ENCODE data around the gene VWA5A.
A peak's percentile ranks its signal among the peaks of the same experiment; 100 is the strongest.
"Not testable (repeated sequence)": the region's sequence is repeated elsewhere in the genome, so short reads cannot be mapped to it uniquely, and the experiment has no call there.

The VWA5A gene

DNA sequence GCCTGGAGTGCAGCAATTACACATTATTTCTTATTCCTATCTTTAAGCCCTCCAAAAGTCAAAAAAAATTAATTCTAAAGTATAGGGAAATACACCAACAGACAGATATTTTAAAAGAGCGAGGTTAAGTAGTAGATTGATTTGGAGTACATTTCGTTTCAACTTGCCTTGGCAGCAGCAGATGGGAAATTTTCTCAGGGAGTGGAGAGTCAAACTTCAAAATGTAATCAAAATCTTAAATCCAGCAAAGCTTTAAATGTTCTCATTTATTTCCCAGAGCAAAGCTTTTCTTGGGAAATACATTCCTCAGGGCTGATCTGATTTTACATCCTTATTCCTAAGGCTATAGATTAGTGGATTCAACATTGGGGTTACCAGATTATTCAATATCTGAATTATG is 21.9 kb upstream of the VWA5A start:
- DNase-seq, result no peak

DNA sequence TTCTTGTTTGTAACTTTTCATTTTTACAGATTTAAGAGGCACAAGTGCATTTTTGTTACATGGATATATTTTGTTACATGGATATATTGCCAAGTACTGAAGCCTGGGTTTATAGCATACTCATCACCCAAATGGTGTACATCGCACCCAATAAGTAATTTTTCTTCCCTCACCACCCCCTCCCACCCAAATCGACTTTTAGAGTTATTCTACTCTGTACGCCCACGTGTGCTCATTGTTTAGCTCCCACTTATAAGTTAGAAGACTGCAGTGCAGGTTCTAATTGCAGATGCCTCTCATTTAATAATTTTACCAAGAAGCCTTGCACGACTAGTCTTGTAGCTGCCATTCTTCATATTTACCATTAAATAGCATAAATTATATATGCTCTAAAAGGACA is 20.5 kb upstream of the VWA5A start:
- DNase-seq, result no peak

DNA sequence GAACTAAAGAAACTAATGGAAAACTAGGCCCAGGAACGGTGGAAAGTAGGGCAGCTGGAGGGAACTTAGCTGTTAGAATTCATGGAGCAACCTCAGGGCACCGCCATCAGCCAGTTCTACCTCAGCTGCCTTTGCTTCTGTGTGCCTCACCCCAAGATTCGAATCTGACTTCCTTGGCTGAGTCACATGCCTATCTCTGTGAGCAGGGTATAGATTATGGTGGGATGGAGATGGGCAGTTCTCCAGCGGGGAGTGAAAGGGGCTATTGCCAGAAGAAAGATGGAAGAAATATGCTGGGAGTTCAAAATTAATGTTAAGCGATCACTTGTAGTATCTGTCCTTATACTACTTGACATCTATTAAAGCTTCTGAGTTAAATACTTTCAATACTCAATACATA is 18.9 kb upstream of the VWA5A start:
- DNase-seq, result no peak

DNA sequence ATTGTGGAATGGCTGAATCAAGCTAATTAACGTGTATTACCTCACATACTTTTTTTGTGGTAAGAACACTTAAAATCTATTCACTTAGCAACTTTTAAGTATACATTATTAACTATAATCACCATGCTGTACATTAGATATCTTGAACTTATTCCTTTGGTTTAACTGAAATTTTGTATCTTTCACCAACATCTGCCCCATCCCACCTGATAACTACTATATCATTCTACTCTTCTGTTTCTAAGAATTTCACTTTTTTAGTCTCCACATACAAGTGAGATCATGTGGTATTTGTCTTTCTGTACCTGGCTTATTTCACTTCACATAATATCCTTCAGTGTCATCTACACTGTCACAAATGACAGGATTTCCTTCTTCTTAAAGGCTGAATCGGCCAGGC is 17.1 kb upstream of the VWA5A start:
- no peak for DNase-seq

DNA sequence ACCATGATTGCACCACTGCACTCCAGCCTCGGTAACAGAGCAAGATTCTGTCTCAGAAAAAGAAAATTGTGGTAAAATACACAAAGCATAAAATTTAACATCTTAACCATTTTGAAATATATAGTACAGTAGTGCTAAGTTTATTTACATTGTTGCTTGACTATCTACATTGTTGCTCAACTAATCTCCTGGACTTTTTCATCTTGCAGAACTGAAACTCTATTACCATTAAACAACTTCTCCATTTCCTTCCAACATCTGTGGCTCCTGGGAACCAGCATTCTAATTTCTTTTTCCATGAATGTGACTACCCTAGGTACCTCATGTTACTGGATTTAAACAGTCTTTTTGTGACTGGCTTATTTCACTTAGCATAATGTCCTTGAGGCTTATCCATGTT is 13.5 kb upstream of the VWA5A start:
- DNase-seq, result no peak

DNA sequence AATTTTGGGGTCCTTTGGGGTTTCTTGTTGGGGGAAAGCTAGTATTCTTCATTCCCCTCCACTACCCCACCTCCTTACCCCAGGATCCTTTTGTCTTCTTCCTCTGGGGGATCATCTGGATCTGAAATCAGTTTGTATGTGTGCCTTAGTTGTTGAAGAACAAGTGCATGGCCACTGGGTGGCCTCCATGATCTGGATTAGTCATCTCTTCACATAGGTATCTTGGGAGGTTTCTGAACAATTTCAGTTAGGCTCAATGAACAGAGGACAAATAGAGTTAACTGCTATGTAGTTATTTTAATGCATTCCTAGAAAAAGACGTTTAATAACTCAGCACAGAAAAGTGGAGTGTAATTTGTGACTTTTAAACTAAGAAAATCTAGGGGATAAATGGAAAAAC is 7.1 kb upstream of the VWA5A start:
- no peak for DNase-seq

DNA sequence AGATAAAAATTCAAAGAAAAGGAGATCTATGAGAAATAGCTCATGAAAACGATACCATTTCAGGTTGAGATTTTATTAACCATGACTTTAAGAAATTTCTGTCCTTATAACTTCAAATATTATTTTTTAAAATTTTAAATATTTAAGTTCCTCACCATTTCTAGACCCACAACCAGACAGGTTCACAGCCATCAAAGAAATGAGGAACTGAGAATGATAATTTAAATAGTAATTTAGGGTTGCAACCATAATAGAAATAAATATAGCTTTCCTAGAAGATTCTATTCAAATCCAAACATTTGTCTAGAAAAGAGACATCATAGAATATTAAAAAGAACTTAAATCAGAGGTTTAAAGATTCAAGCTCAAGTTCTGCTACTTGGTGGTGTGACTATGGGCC is 5.9 kb upstream of the VWA5A start:
- no peak for DNase-seq

DNA sequence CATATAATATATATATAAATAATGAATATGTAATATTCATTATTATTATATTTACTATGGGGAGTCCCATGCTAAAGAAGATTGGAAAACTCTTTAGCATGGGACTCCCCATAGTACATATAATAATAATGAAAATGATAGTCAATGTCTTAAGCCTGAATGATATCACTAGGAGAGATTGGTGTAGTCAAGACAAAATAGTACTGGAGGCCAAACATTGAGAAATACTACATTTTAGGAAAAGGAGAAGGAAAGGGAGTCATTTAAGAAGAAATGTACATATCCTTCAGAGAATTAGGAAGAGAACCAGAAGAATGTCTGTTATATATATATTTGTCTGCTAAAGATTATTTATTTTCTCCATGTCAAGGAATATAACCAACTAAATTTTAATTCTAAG is 5.0 kb upstream of the VWA5A start:
- DNase-seq, result no peak

DNA sequence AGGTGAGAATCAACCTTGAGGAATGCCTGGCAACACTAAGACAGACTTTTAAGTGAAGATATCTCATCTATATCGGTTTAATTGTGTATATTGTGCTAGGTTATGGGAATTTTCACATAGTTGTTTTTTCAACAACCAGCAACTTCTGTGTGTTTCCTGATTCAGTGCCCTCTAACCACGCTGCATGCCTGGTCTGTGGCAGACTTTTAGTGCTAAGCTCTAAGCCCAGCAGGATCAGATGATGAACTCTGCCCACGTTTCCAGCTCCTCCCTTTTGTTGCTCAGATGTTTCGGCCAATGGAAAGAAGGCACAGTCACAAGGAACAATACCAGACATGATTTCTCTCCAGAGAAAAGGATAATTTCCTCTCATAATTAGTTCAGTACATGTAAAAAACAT is 1.4 kb upstream of the VWA5A start:
- DNase-seq, result no peak

DNA sequence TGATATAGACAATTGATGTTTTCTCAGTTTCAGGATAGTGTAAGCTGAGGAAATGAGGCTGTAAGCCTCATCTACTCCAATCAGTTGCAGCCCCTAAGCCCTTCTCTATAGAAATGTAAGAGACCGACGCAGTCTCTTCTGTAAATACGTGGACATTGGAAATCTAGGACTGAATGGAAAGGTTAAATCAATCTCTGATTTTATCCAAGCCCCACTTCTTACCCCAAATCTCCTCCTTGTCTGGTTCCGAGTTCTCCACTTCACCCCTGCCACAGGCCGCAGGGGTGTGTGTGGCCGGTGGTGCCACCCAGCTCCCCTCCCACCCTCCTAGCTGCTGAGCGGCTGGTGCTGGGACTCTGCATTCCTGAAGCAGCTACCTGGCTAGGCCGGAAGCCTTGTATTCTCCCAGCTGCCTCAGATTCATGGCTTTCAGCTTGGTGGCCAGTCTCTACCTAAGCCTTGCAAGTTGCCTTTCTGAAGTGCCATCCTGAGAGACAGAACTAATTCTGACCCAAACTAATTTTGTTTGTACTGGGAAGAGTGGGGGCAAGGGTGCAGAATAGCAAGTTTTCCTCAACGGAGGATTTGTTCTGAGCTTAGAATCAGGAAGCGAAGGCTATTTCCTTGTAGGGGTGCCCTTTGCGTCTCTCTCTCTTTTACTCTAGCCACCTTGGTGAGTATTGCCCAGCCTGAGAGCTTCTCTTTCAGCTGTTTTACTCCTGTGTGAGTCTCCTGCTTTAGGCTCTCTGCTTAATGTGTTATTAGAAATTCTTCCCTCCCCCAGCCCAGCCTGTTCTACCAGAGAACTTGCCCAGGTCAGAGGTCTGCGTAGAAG is 749 bp downstream of the VWA5A start:
- DNase-seq, result no peak

DNA sequence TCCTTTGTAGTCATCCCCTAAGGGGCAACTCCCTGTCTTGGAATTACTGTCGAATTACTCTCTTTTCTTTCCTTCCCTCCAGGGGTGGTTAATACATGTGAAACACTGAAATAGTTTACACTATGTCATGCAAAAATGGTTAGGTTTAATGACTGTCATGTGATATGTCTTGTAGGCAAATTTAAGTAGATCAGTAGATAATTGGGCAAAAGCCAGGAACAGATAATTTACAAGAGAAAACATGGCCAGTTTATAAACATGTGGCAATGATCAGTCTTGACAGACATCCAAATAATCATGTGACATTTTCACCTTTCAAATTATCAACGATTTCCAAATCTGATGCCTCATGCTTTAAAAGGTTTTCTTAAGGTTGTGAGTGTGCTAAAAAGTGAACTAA is 3.9 kb downstream of the VWA5A start:
- no peak for DNase-seq

DNA sequence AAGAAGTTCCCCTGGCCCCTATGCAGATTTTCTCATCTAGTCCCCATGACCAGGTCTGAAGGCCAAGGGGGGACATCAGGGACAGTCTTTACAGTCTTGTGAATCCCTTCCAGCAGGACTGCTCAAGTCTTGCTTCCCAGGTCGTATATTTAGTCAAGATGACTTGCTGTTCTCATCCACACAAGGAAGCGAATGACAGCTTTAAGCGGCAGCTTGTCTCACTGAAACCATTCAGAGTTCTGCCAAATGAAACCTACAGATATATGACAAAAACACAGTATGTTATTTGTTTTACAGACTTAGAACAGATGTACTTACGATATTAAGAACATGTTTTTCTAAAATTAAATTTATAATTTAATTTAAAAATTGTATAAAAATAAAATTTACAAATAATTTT is 5.6 kb downstream of the VWA5A start:
- DNase-seq, result no peak

DNA sequence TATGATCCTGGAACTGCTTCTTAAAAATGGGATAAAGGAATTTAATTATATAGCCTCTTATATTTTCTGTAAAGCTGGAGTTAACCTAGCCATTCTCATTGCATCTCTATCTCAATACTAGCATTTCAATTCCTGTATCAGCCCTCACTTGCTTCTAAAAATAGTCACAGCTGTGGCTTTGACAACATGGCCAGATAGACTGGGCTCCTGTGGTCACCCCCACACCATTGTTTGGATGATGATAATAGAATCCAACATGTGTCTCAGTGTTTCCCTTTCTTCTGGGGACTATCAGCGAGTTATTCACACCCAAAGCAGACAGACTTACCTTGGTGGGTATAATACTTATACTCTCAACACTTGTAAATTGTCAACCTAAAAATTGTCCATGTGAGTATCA is 6.9 kb downstream of the VWA5A start:
- DNase-seq, result no peak

DNA sequence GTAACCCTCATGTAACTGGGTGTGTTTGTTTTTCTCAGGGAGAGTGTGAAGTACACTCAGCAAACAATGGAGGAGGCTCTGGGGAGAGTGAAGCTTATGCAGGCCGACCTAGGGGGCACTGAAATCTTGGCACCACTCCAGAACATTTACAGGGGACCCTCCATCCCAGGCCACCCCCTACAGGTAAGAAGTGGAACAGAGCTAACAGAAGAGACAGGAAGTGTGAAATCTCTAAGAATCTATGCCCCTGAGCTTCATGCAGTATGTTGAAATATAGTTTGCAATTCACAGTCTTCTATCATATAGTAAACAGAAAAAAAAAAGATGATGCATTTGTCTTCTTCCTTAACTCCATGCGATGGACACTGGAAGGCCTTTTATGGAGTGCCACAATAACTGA is 8.4 kb downstream of the VWA5A start:
- peak; percentile 43 for DNase-seq

DNA sequence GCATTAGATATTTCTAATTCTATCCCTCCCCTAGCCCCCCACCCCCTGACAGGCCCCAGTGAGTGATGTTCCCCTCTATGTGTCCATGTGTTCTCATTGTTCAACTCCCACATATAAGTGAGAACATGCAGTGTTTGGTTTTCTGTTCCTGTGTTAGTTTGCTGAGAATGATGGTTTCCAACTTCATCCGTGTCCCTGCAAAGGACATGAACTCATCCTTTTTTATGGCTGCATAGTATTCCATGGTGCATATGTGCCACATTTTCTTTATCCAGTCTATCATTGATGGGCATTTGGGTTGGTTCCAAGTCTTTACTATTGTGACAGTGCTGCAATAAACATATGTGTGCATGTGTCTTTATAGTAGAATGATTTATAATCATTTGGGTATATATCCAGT is 11.9 kb downstream of the VWA5A start:
- DNase-seq, result not testable (repeated sequence)

DNA sequence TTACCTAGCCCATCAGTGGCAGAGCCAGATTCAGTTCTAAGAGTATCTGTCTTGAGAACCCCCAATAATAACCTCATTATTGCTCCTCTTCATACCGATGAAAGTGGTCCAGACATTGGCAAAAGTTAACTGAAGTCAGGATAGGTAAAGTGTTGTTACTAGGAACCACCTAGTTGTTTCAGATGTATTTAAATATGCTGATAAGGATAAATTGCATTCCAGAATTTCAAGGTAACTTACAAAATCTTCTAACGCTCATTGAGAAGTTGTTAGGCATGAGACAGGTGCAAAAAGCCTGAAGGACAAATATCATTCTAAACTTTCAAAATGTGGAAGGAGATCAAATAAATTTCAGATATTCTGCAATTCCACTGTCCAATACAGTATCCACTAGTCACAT is 27.8 kb downstream of the VWA5A start:
- DNase-seq, result no peak

DNA sequence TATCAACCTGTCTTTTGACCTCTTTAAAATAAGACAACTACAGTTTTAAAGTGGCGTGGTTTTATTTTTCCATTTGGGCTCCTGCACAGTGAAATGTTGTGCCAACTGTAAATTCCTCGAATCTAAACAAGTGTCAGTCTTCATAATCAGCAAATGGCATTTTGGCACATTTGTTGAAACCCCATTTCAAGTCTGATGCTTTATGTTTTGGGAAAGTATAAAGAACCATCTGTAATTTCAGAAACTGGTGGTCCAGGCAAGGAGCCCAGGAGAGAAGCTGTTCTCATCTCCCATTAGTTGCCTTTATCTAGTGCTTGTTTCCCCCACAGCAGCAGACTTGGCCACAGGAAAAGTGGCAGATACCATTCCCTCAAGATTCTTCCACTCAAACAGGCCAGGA is 32.7 kb downstream of the VWA5A start:
- DNase-seq, result no peak

DNA sequence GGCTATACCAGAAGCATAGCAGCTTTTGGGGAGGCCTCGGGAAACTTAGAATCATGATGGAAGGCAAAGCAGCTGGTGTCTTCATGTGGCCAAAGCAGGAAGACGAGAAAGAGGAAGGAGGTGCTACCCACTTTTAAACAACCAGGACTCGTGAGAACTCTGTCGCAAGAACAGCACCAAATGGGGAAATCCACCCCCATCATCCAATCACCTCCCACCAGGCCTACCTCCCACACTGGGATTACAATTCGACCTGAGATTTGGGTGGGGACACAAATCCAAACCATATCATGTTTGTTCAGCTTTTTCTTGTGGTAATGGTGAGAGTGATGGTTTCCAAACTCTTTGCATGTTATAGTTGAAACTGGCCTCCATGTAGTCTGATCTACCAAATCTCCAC is 35.4 kb downstream of the VWA5A start:
- no peak for DNase-seq

DNA sequence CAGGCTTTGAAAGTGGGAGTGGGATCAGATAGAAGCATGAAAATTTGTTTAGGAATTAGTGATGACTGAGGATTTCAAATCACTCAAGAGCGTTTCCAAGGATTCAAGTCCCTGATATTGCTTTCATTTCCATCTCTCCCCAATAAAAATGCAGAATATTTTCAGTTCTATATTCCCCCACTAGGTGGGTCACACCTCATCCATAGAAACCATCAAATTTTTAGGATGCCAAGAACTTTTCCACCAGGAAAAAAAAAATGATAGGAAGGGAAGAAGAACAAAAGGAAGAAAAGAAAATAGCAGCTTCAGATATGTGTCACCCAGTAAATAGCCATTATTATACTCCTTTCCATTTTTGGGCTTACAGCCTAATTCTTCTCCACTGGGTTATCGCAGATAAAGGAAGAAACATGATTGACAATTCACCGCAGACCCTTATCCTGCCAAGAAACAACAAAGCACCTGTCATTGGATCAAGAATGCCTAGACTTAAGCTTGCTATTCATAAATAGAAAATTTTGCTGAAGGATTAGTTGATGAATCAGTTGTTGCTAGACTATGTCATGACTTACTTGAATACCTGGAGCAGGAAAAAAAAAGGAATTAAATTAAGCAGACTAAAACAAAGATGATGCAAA is 37.6 kb downstream of the VWA5A start:
- DNase-seq, result no peak

DNA sequence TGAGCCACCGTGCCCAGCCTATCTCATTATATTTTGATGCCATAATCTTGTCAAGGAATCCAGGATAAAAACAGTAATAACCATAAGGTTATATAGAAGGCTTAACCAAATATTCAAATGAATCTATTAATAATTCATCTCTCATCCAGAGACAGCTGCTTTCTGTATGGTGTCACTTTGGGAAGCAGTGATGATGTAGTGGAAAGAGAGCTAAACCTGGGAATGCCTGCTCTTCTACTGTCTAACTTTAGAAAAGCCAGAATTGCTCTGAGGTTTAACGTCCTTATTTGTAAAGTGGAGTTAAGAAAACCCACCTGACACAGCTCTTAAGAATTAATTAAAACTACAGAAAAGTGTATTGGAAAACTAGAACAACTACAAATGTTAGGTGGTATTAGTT is 38.6 kb downstream of the VWA5A start:
- DNase-seq, result no peak

DNA sequence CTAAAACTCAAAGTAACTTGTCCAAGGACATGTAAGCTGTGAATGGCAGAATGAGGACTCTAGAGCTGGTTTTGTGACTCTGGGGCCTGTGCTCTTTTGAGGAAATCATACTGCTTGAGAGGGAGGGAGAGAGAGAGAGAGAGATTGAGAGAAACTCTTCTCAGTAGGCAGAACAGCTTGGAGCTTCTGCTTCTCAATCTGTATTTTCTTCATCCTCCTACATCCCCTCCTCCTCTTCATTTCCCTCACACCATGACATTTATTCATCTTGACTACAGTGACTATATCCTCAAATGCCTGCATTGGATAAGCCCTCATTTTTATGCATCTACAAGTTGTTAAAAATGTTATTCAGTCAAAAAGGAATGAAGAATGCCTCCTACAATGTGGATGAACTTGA is 44.2 kb downstream of the VWA5A start:
- DNase-seq, result no peak

DNA sequence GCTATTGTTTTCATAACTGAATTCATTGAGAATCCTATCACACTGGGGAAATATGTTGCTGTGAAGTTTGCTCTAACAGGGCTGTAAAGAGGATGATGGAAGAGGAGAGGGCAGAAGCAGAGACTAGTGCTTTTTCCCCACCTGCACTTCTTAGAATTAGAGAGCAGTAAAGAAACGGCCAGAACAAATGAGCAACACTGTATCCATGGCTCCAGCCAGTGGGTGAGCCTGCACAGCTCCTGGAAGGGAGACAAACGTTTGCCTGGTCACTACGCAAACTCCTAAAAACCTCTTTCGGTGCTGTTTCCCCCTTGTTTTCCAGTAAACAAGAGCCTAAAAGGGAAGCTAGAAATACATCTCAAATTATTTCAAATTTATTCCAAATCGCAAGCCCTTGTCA is 45.7 kb downstream of the VWA5A start:
- DNase-seq, result no peak

DNA sequence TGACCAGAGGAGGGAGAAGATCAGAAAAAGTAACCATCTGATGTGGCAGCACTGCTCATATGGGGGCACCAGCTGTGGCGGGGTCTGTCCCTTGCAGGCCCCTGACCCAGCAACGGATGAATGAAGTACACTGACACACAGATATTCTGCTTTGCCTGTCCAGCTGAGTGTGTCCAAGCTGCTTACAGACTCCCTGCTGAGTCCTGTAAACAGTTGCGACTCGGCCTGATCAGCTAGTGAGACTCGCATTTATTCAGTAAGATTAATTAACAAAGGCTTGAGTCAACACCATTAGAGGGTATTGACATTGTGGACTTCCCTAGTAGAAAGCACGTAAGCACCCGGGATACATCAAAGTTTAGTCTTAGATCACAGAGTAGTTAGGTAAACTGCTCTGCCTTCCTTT is 52.6 kb downstream of the VWA5A start:
- DNase-seq, result no peak

DNA sequence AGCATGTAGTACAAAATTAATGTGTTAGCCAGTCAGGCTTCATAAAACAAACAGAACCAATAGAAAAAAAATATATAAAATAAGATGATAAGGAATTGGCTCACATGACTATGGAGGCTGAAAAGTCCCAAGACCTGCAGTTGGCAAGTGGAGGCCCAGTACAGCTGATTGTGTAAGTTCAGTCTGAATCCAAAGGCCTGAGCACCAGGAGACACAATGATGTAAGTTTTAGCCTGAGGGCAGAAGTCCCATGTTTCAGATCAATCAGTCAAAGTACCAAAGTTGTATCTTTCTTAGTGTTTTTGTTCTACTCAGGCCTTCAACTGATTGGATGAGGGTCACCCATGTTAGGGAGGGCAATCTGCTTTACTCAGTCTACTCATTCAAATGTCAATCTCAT is 53.5 kb downstream of the VWA5A start:
- DNase-seq, result no peak

DNA sequence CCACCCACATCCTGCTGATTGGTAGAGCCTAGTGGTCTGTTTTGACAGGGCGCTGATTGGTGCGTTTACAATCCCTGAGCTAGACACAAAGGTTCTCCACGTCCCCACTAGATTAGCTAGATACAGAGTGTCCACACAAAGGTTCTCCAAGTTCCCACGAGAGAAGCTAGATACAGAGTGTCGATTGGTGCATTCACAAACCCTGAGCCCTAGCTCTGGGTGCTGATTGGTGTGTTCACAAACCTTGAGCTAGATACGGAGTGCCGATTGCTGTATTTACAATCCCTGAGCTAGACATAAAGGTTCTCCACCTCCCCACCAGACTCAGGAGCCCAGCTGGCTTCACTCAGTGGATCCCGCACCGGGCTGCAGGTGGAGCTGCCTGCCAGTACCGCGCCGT is 55.1 kb downstream of the VWA5A start:
- not testable (repeated sequence) for DNase-seq

Data from NCI-H345 (cell line).